HG03565 (cell line): Measurements from ENCODE around the gene CLASP1.
A peak's percentile ranks its signal among the peaks of the same experiment; 100 is the strongest.
"Not testable (repeated sequence)": the region's sequence is repeated elsewhere in the genome, so short reads cannot be mapped to it uniquely, and the experiment has no call there.

Experiments used
- ATAC-seq: cut with Tn5 transposase; IDR thresholded peaks from one replicate; pipeline ENCODE4 v1.9.1; 2021; ENCODE audit warnings: mild to moderate bottlenecking, moderate library complexity; ENCODE audit not compliant: unreplicated experiment

CLASP1 gene

GRCh38 chr2:121584741-121585140, 64.5 kb downstream of the CLASP1 start:
- no peak for ATAC-seq

- ATAC-seq, result no peak
Observed at GRCh38 chr2:121583555-121583954, 65.7 kb downstream of the CLASP1 start.

GRCh38 chr2:121582272-121582671, 67.0 kb downstream of the CLASP1 start:
- ATAC-seq, result no peak

GRCh38 chr2:121579309-121579708, 70.0 kb downstream of the CLASP1 start:
- no peak for ATAC-seq

GRCh38 chr2:121577381-121577780, 71.9 kb downstream of the CLASP1 start:
- no peak for ATAC-seq

- ATAC-seq, result no peak
Observed at GRCh38 chr2:121576263-121576662, 73.0 kb downstream of the CLASP1 start.

- ATAC-seq, result no peak
Observed at GRCh38 chr2:121575800-121576199, 73.5 kb downstream of the CLASP1 start.

GRCh38 chr2:121570667-121571055, 78.6 kb downstream of the CLASP1 start:
- ATAC-seq, result no peak

GRCh38 chr2:121570036-121570666, 79.1 kb downstream of the CLASP1 start:
- no peak for ATAC-seq

GRCh38 chr2:121567957-121568409, 81.3 kb downstream of the CLASP1 start:
- no peak for ATAC-seq

- no peak for ATAC-seq
Observed at GRCh38 chr2:121567452-121567851, 81.8 kb downstream of the CLASP1 start.

- ATAC-seq, result no peak
Observed at GRCh38 chr2:121565389-121566250, 83.6 kb downstream of the CLASP1 start.

- no peak for ATAC-seq
Observed at GRCh38 chr2:121564905-121565304, 84.4 kb downstream of the CLASP1 start.

GRCh38 chr2:121563754-121564153, 85.5 kb downstream of the CLASP1 start:
- not testable (repeated sequence) for ATAC-seq

GRCh38 chr2:121562269-121563176, 86.7 kb downstream of the CLASP1 start:
- no peak for ATAC-seq

GRCh38 chr2:121561617-121562268, 87.5 kb downstream of the CLASP1 start:
- no peak for ATAC-seq

GRCh38 chr2:121558329-121558728, 90.9 kb downstream of the CLASP1 start:
- peak; percentile 54 for ATAC-seq

- ATAC-seq, result no peak
Observed at GRCh38 chr2:121555008-121555407, 94.3 kb downstream of the CLASP1 start.

- peak; percentile 47 for ATAC-seq
Observed at GRCh38 chr2:121552477-121553180, 96.6 kb downstream of the CLASP1 start.

- ATAC-seq, result no peak
Observed at GRCh38 chr2:121550669-121551068, 98.6 kb downstream of the CLASP1 start.
